ENCODE results near the gene HEXB.

HEXB gene

GRCh38 chr5:74767579-74767913 lies 82.5 kb downstream of the HEXB start:
- peak; percentile 1 for DNase-seq (ENCODE audit: low read depth, low spot score)
- peak overlapping the region; percentile 52; the same call in 1 of the 2 replicates for H3K27ac ChIP-seq
- TF ChIP-seq FOXP2 (optimal IDR thresholded peaks at IDR 0.05; ENCODE audit: control extremely low read depth, extremely low read length, insufficient read depth) (no peak), EZH2 (IDR thresholded peaks at IDR 0.05) (no peak), POLR2AphosphoS5 (IDR thresholded peaks at IDR 0.05; ENCODE audit: borderline replicate concordance, low read depth, low read length) (no peak)
- H3K9me3 ChIP-seq (ENCODE audit: low read depth, low read length): no peaks in the 10 kb centered on the region
- H3K4me3 ChIP-seq: peak overlapping the region; percentile 100
- peaks cover 41% of the 10 kb centered on the region for H3K36me3 ChIP-seq (ENCODE audit: insufficient read depth, low read length)
- peak overlapping the region; percentile 91 for H3K9ac ChIP-seq (ENCODE audit: insufficient read length)
